ENCODE data around the gene ABCC1. TPM values are rescaled to one million over a fixed set of nuclear protein-coding genes. Genes with fewer than 3 reads are reported as not detected.

The ABCC1 gene
- total RNA-seq, 4 donors from 2014 or later = 12.1 to 39.2 (median 18.6) TPM

- TF ChIP-seq, protein P1, sequence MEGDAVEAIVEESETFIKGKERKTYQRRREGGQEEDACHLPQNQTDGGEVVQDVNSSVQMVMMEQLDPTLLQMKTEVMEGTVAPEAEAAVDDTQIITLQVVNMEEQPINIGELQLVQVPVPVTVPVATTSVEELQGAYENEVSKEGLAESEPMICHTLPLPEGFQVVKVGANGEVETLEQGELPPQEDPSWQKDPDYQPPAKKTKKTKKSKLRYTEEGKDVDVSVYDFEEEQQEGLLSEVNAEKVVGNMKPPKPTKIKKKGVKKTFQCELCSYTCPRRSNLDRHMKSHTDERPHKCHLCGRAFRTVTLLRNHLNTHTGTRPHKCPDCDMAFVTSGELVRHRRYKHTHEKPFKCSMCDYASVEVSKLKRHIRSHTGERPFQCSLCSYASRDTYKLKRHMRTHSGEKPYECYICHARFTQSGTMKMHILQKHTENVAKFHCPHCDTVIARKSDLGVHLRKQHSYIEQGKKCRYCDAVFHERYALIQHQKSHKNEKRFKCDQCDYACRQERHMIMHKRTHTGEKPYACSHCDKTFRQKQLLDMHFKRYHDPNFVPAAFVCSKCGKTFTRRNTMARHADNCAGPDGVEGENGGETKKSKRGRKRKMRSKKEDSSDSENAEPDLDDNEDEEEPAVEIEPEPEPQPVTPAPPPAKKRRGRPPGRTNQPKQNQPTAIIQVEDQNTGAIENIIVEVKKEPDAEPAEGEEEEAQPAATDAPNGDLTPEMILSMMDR (IDR thresholded peaks at IDR 0.05) = no peak
- no peak for TF ChIP-seq POLR2A (IDR thresholded peaks at IDR 0.05)
- H3K27me3 ChIP-seq = no peaks in the 10 kb centered on the region
- no peak for DNase-seq
- H3K4me1 ChIP-seq = peaks cover 0 to 4% of the 10 kb centered on the region in 2 donors
- H3K36me3 ChIP-seq = no peaks in the 10 kb centered on the region
- H3K4me3 ChIP-seq = no peak overlapping the region
- intact Hi-C loops (cut with DNase I; ENCODE audit: low total_unique reads) = no loop called here
- H3K27ac ChIP-seq = no peak overlapping the region
- no peaks in the 10 kb centered on the region for H3K9me3 ChIP-seq
These were observed 127.0 kb downstream of the ABCC1 start for GRCh38 chr16:16076423-16076813.

DNA sequence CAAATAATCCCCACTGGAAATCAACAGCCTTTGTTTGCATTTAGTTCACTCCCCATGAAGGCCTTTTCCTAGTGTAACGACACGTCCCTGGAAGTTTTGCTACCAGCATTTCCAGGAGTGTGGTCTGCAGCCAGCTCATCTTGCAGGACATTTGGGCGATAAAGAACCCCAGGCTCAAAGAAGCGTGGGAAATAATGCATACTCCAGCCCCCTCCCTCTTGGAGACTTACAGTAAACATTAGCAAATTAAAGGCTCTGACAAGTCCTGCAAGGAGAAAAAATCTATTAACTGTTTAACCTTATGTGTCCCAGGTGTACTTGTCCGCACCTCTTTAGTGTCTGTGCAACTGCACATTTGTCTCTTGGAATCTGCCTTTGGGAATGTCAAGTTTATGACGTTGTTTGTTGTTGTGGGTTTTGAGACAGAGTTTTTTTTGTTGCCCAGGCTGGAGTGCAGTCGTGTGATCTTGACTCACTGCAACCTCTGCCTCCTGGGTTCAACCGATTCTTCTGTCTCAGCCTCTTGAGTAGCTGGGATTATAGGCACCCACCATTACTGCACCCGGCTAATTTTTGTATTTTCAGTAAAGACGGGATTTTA, 131.1 kb downstream of the ABCC1 start:
- DNase-seq = no peak
- TF ChIP-seq POLR2A (IDR thresholded peaks at IDR 0.05) = no peak
- TF ChIP-seq, protein P1 (IDR thresholded peaks at IDR 0.05) = no peak
- no peak overlapping the region for H3K4me3 ChIP-seq
- no peak overlapping the region for H3K27ac ChIP-seq
- H3K36me3 ChIP-seq = no peaks in the 10 kb centered on the region
- no peaks in the 10 kb centered on the region for H3K4me1 ChIP-seq
- no peaks in the 10 kb centered on the region for H3K9me3 ChIP-seq
- no peaks in the 10 kb centered on the region for H3K27me3 ChIP-seq
- intact Hi-C loops (cut with DNase I; ENCODE audit: low total_unique reads) = no loop called here

DNA sequence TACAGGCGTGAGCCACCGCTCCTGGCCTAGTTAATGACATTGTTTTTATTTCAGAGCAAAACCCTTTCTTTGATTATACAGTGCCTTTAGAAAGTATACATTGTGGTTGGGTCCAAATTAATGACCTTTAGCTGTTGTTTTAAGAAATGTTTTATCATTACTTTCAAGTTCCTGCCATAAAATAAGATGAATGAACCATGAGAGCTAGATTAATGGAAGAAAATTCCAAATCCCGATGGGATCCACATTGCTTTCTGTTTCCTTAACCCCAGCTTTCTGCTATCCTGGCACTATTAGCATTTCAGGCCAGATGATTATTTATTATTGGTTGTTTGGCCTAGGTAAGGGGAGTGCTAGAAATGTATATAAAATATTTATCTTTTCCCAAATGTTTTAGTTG, 131.7 kb downstream of the ABCC1 start:
- Histone ChIP-seq H3K36me3 (no peaks in the 10 kb centered on the region), H3K4me3 (no peak overlapping the region), H3K27ac (no peak overlapping the region), H3K27me3 (no peaks in the 10 kb centered on the region), H3K9me3 (no peaks in the 10 kb centered on the region), H3K4me1 (no peaks in the 10 kb centered on the region)
- TF ChIP-seq, protein P1 (IDR thresholded peaks at IDR 0.05) = no peak
- no peak for TF ChIP-seq POLR2A (IDR thresholded peaks at IDR 0.05)
- no peak for DNase-seq
- intact Hi-C loops (cut with DNase I; ENCODE audit: low total_unique reads) = no loop called here

- no peak for TF ChIP-seq POLR2A (IDR thresholded peaks at IDR 0.05)
- TF ChIP-seq, protein P1 (IDR thresholded peaks at IDR 0.05) = no peak
- Histone ChIP-seq H3K27ac (no peak overlapping the region), H3K9me3 (no peaks in the 10 kb centered on the region), H3K4me1 (peaks cover 0 to 3% of the 10 kb centered on the region in 2 donors), H3K27me3 (no peaks in the 10 kb centered on the region), H3K36me3 (no peaks in the 10 kb centered on the region), H3K4me3 (no peak overlapping the region)
- DNase-seq = no peak
- intact Hi-C loops (cut with DNase I; ENCODE audit: low total_unique reads) = no loop called here
These were observed 132.8 kb downstream of the ABCC1 start for GRCh38 chr16:16082255-16082654.

DNA sequence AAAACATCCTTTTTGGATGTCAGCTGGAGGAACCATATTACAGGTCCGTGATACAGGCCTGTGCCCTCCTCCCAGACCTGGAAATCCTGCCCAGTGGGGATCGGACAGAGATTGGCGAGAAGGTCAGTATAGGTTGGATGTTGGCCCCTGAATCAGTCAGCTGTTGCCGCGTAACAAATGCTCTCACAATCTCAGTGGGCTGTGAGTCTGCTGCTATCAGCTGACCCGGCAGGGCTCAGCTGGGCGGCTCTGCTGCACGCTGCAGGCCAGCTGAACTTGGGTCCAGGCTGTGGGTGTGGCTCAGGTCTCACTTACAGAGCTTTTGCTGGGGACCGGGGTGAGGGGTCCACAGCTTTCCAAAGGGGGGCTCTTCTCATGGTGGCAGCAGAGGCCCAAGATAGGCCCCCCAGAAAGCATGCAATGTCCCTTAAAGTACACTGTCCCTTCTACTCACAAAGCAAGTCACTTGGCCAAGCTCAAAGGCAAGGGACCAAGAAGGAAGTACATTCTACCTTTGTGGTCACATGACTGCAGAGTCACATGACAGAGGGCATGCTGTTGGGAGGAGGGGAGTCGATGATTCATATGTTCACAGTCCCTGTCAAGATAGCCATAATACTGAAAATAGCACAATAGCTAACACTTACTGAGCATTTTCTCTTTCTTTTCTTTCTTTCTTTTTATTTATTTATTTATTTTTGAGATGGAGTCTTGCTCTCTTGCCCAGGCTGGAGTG, 134.2 kb downstream of the ABCC1 start:
- intact Hi-C loops (cut with DNase I; ENCODE audit: low total_unique reads) = no loop called here
- no peaks in the 10 kb centered on the region for H3K36me3 ChIP-seq
- no peak overlapping the region for H3K27ac ChIP-seq
- DNase-seq = no peak
- H3K27me3 ChIP-seq = no peaks in the 10 kb centered on the region
- H3K9me3 ChIP-seq = no peaks in the 10 kb centered on the region
- no peak overlapping the region for H3K4me3 ChIP-seq
- no peak for TF ChIP-seq POLR2A (IDR thresholded peaks at IDR 0.05)
- TF ChIP-seq, protein P1 (IDR thresholded peaks at IDR 0.05) = no peak
- H3K4me1 ChIP-seq = peaks cover 0 to 7% of the 10 kb centered on the region in 2 donors
